Ramos (cell line): ENCODE measurements around the gene MAJIN.

Experiments used
- in situ Hi-C: fragments of 300-500 bp; cut with MboI; formaldehyde crosslinking; loops from one replicate; pipeline ENCODE4 v1.14.3; 2022; ENCODE audit warnings: low sequenced_read_pairs; ENCODE audit not compliant: unreplicated experiment

Gene MAJIN

DNA sequence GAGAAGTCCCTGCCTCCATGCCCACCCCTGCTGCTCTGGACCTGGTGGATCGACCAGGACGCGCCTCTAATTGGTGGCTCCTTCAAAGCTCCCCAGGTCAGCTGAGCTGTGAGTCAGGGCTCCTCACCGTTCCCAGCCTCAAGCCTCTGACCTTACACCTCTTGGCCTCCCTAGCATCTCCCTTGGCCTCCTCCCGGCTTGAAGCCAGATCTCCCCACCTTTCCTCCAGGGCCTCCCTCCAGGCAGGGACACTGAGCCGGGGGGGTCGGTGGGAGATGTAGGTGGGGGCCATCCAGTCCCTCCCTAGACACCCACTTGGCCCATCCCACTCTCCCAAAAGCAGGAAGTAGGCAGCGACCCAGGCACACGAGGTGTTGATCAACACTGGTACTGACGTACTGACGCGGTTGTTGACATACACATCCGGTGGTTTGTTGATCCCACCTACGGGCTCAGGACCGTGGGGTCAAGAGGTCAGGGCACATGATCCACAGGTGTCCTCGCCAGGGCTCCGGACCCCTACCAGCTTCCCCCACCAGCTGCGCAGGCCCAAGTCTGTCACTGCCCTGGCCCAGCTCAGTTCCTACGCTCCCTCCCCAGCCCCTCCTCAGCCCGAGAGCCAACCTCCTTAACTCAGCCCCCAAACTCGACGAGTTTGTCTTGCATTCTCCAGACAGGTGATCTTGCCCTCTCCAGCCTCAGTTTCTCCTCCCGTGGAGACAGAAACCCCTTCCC, 55.7 kb downstream of the MAJIN start:
- in situ Hi-C loops: no loop called here

DNA sequence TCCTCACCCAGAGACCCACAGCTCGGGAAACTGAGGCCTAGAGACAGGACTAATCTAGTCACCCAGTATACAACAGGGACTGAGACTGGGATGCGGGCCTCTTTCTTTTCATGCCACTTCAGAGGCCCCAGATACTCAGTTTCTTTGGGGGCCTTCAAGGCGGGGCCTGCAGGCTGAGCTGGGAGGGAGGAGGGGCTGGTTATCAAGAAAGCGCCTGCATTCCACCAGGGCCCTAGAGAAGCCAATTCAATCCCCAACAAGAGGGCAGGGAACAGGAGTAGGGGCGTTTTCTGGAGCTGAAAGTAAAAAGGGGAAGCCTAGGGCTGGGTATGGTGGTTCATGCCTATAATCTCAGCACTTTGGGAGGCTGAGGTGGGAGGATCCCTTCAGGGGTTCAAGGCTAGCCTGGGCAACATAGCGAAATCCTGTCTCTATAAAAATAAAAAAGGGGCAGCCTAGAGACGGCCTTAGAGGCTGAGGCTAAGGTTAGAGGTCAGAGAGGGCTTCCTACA, 56.5 kb downstream of the MAJIN start:
- in situ Hi-C loops: no loop called here

DNA sequence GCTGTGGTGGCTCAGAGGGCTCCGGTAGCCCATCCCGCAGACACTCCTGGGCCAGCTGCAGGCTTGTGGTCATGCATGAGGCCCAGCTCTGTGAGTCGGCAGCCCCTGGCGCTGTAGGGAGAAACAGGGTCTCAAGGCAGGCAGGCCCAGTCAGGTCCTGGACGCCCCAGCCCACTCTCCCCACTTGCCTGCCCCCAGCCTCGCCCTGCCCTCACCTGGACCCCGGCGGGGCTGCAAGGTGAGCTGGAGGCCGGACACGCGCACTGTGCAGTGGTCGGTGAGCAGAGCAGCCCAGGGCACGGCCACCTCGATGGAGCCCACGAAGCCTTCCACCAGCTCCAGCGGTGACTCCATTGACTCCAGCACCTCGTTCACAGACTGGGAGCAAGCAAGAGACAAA, 57.8 kb downstream of the MAJIN start:
- in situ Hi-C loops: no loop called here

DNA sequence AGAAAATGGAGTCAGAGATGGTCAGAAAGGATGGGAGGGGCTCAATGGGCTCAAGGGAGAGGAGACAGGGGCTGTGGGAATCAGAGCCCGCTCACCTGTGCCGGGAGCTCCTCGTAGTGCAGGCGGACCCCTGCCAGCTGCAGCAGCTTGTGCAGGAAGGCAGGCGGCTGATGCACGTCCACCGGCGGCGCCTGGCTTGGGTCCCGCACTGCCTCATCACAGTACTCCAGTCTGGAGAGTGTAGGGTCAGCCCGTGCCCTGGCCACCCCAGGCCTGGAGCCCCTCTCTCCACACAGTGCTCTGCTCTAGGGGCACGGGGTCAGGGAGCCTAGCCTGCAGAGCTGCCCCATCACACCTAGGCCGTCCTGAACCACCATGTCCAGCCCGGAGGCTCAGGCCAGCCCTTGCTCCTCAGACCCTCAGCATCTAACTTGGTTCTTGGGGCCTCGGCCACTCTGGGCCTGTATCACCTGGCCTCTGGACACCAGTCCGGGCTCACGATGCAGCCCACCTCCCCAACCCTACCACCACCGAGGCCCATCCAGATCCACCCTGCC, 58.7 kb downstream of the MAJIN start:
- in situ Hi-C loops: no loop called here

DNA sequence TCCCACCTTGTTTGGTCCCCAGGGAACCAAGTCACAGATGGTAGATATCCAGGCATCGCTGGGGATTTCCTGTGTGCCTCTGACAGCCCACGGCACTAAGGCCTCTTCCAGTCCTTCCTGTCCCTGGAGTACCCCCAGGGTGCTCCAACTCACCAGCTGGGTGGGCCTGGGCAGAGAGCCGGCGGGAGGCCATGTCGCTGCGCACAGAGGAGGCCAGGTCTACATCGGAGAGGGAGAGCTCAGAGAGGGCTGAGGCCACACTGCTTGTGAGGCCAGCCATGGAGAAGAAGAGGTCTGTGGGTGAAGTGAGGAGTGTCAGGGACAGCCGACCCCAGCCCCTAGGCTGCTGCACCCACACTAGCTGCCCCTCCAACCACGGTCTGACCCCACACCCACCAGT, 60.2 kb downstream of the MAJIN start:
- in situ Hi-C loops: no loop called here

DNA sequence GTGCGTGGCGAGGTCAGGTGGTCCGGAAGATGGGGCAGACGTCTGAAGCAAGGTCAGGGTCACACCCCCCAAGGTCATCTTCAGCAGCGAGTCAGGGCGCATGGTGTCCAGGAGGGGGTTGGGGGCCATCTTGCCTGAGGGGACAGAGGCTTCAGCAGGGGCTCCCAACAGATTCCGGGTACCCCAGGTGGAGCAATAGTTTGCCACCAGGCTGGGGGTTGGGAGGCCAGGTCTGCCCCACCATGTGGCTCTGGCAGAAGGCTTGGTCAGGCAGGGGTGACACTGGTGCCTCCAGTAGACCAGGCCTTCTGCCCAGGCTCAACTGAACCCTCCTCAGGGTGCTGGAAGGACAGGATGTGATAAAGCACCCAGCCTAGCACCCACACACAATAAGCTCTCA, 60.8 kb downstream of the MAJIN start:
- in situ Hi-C loops: no loop called here

DNA sequence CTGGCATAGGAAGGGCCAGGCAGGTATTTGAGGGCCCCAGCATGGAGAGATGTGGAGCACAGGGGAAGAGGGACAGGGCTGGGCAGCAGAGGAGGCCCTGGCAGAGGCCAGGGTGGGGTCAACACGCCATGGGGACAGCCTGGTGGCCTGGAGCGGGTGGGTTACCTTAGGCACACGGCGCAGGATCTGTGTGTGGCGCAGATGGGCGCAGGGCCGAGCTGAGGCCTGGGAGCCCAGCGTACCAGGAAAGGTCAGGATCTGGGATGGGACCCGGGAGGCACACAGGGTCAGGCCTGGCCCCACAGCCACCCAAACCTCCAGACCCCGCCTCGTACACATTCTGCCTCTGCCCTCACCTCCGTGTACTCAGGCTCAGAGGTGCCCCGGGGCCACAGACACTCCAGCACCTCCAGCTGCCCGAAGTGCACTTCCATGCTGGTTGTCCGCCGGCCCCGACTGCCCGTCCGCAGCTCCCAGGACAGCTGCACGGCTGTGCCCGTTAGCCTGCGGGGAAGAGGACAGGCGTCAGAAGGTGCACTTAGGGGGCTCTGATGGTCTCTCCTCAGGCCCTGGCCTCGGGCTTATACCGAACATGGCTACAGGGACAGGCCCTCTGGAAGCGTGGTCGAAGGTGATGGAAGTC, 61.3 kb downstream of the MAJIN start:
- in situ Hi-C loops: no loop called here

DNA sequence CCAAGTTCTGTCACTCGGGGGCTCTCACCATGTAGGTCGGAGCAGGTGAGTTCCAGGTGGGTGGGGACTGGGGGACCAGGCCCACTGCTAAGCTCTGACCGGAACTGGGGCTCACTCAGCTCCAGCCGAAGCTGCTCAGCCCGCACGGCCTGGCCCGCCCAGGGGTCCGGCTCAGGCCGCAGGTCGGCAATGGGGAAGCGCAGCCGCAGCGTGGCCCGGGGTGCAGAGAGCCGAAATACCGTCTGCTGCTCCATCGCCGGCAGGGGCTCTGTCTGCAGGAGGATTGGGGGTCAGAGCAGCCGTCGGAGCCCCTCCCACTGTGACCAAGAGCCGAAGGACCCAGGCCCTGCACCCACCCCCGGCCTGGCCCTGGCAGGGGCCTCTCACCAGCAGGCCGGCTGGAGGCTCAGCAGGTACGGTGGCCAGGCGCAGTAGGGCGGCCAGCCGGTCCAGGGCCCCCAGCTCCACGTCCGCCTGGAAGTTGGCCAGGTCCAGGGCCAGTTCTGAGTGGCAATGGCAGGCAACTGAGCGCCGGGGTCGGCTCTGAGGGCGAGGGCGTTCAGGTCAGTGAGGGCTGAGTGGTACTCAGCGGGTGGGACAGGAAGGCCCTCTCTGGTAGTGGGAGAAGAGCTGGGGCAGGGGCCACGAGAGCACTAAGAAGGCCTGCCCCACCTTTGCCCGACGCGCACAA, 62.1 kb downstream of the MAJIN start:
- in situ Hi-C loops: no loop called here

DNA sequence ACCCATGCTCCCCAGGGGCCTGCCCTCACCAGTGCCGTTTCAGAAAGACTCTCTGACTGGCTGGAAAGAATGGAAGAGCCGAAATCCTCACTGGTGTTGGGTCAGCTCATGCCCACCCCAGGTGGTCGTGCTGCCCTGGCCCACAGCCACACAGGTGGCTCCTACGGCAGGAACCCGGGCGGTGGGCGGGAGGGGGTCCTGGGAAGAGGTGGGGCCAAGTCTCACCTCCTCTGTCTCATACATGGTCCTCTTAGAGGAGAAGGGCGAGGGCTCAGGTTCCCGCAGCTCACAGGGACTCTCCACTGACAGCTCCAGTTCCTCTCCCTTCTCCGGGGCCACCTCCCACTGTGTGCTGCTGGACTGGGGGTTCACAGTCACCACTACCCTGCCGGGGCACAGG, 63.1 kb downstream of the MAJIN start:
- in situ Hi-C loops: no loop called here

DNA sequence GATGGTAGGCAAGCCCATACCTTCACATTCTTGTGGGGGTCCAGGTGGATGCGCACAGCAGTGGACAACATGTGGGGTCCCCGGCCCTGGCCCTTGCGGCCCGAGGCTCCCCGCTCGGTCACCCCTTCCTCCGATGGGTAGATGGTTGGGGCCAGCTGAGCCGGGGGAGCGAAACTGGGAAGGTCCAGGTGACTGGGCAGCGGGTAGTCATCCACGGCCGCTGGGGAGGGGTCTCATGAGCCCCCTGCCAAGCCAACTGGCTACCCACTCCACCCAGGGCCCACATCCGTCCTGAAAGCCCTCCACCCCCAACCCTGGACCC, 65.6 kb downstream of the MAJIN start:
- in situ Hi-C loops: no loop called here

DNA sequence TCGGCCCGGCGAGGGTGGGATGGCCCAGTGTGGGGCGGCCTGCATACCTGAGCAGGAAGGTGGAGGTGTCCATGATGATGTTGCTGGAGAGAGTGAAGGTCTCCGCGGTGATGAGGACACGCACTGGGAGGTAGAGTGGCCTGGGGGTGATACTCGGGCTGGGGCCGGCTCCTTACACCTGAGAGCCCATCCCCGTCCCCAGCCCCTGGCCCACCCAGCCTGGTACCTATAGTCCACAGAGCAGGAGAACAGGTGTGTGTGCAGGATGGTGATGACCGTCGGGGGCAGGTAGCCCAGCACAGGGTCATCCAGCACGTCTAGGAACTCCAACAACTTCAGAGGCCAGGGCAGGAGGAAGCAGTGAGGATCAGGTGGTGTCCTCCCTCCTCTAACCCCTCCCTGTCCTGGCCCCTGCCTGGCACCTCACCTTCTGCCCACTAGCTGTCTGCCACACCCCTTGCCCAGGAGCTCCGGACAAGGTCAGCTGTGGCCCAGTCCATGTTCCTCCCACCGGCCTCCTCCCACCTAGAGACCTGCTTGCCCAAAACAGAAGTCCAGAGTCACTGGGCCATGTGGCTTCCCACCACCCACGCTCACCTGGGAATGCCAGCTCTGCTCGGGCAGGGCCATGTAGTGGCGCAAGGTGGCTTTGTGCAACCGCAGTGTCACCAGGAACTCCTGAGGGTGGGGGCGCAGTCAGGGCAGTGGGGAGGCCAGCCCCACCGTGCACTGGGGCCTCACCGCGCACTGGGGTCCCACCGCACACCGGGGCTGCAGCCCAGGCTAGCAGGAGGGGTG, 66.2 kb downstream of the MAJIN start:
- in situ Hi-C loops: no loop called here

DNA sequence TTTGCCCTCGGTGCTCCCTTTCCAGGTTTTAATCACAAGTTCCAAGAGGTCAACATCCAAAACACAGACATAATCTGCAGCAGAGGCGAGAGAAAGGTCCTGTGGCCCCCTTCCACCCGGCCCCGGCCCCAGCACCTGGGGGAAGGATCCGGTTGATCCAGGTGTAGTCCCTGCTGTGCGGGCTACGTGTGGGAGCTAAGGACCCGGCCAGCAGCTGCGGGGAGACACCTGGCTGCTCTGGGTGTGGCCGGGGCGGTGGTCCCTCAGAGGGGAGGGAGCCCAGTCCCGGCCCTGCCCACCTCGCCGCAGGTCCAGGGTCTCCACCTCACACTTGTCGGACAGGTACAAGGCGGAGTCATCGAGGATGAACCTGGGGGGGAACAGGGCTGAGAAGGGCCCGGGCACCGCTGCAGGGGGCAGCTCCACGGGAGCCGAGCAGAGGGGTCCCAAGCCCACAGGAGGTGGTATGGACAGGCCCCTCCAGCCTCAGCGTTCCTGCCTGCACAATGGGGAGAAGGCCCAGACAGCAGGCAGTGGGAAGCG, 68.5 kb downstream of the MAJIN start:
- in situ Hi-C loops: no loop called here

DNA sequence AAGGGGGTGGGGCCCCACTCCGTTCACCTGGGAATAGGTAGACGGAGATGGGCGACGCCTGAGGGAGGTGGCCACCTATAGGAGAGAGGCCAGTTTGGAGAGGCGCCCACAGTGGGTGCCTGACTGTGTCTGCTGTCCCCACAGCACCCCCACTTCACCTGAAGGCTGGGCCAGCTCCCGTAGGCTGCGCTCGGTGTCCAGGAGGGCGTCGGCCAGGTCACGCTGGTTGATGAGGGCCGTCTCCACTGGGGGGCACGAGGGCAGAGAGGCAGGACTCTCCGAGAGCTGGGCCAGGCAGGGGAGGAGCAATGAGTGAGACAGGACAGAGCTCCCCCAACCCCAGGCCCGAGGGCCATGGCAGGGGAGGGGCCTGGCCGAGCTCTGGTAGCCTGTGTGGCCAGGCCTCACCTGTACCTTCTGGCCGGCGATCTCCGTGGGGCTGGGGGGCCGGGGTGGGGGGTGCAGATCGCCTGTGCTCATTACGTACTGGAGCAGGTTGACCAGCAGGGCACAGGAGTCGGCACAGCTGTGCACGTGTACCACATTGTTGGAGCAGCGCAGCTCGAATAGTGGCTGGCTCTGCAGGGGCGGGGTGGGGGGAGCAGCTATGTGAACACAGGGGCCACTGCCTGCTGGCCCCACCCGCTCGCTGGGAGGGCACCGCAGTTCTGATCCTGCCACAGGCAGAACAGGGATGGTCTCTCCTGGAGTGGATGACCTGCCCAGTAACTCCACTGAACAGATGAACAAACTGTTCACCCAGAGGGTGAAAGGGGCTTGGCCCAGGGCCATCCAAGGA, 69.6 kb downstream of the MAJIN start:
- in situ Hi-C loops: no loop called here

DNA sequence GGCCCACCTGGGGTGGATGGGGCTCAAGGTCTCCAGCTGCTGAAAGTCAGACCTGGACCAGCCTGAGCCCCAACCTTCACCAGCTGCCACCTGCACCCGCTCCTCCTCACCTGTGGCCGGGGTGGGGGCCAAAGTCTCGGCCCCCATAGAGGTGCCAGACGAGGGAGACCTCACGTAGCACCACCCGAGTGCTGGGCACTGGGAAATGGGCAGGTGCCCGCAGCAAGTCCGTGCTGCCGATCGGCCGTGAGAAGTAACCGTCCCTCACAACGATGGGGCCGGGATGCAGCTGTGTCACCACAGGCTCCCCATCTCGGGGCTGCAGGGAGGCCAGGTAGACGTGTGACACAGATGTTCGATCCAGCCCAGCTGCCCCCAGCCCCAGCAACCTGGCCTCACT, 71.1 kb downstream of the MAJIN start:
- in situ Hi-C loops: no loop called here

DNA sequence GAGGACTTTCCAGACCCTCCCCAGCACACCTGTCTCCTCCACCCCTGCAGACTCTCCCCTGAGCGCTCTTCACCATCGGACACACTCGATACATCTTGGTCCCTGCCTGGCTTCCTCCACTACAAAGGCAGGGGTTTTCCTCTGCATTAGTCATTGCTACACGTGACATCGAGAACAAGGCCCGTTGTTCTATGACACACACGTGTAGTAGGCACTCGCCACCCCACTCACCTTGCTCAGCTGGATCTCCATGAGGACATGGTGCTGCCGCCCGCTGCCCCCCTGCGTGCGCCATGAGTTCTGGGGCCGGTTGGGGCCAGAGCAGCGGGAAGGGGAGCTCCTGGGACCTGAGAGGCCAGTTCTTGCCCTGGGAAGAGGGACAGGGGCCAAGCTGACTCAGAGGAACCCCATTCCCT, 71.6 kb downstream of the MAJIN start:
- in situ Hi-C loops: no loop called here

DNA sequence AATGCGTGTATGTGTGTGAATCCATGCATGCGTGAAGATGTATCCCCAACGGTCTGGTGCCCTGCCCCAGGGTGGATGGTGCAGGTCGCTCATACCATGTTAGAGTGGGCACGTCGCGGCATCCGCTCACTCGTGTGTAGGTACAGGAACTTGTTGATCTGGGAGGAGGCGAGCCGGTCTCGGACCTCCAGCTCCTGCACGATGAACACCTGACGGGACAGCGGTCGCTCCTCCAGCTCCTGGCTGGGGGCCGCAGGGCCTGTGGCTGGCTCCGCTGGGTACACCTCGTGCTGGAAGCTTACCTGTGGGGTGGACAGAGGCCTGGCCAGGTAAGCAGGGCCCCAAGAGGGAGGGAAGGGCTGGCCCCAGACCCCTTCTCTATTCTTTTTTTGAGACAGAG, 73.4 kb downstream of the MAJIN start:
- in situ Hi-C loops: no loop called here

DNA sequence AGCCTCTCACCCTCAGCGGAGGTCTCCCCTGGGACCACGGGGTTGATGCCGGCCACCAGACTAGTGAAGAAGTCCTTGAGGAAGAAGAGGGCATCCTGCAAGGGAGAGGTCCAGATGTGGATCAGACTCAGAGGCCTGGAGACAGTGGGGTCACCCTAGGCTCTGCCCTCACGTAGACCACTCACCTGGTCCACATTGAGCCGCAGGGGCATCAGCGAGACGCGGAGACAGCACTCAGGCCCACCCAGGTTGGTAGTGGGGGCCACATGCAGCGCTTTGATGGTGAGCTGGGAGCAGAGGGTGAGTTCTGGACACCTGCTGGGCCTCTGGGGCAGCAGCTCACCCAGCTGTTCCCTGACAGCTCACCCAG, 73.8 kb downstream of the MAJIN start:
- in situ Hi-C loops: no loop called here

DNA sequence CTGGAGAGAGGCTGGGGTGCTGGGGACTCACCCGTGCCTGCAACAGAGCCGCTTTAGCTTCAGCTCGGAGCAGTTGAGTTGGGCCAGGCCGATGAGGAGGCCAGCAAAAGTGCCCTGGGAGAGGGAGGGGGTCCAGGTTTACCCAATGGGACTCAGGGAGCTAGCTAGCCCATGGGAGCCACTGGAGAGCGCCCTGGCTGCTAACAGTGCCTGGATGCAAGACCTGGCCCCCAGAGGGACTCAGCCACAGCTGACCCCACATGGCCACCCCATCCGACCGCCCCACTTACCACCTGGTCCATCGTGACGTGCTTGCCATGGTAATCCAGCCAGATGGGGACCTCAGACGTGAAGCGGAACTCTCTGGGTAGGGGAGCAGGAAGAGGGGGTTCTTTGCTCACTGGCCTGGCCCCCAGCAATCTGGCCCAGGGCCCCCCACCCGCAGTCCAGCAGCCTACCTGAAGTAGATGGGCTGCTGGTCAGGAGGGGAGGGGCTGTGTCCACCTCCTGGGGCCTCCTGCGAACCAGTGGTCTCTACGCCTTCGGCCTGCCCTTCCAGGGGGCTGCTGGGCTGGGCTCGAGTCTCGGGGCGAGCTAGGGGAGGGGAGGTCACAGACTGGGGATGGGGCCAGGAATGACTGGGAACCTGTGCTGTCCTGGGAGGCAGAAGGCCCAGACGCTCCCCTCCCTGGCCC, 74.4 kb downstream of the MAJIN start:
- in situ Hi-C loops: no loop called here

DNA sequence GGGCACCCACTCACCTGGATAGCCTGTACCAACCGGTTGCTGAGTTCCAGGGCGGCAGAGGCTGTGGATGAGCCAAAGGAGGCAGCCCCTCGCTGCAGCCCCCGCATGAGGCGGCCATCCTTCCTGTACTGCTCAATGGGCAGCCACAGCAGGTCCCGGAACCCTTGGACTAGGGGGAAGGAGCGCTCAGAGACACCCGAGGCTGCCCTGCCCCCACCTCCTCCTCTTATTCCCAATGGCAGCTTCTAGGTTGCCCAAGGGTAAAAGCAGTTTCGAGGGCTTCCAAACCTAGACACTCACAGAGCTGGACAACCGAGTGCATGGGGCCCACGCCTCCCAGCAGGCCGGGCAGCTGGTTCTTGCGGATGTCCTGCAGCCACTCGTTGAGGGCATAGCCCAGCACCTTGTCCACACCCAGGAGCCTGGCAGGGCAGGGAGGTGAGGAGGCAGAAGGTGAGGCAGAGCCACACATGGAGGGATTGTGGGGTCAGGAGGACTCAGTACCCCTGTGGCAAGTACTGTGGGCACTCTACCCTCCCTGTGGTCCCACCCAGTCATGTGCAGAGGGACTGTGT, 75.4 kb downstream of the MAJIN start:
- in situ Hi-C loops: no loop called here
